Measurements from ENCODE around the gene SLC39A11. TPM values are rescaled to one million over a fixed set of nuclear protein-coding genes. Genes with fewer than 3 reads are reported as not detected.

The SLC39A11 gene
- total RNA-seq, 4 donors from 2014 or later = 36.6 to 75.0 (median 40.2) TPM

DNA sequence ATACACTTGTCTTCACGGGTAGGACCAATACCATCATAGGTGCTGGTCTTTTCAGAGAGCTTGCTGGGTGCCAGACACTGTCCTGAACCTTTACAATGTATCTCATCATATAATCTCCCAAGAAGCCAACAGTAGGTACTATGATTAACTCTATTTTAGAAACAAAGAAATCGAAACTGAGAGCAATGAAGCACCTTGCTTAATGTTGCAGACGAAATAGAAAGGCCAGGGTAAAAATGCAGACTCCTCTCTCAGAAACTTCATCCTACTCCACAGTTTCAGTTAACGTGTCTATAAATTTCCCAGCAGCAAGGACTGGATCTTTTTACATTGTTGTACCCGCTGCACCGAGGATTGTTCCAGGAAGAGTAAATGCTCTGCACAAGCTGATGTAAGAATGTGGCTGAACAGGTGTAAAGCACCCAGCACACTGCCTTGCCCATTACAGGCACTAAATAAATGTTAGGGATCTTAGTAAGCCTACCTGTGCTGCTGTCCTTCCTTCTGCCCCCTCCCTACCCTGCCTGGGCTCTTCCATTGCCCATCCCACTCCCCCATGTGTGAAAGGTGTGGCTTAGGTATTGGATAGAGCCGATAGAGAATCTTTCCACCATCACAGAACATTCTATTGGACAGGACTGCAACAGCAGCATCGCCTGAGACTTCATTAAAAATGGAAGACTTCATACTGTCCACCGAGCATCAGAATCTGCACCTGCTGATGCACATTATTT is 495.0 kb downstream of the SLC39A11 start:
- TF ChIP-seq, protein P1, sequence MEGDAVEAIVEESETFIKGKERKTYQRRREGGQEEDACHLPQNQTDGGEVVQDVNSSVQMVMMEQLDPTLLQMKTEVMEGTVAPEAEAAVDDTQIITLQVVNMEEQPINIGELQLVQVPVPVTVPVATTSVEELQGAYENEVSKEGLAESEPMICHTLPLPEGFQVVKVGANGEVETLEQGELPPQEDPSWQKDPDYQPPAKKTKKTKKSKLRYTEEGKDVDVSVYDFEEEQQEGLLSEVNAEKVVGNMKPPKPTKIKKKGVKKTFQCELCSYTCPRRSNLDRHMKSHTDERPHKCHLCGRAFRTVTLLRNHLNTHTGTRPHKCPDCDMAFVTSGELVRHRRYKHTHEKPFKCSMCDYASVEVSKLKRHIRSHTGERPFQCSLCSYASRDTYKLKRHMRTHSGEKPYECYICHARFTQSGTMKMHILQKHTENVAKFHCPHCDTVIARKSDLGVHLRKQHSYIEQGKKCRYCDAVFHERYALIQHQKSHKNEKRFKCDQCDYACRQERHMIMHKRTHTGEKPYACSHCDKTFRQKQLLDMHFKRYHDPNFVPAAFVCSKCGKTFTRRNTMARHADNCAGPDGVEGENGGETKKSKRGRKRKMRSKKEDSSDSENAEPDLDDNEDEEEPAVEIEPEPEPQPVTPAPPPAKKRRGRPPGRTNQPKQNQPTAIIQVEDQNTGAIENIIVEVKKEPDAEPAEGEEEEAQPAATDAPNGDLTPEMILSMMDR (IDR thresholded peaks at IDR 0.05; ENCODE audit: low read depth) = no peak

Small RNA genes lying within 50 kb of the gene (small RNA-seq; reads per million reads assigned to genes)
- not detected for gene RF00422

Other genes with a start within 250 kb of the SLC39A11 start
- gene SSTR2, start 72.3 kb upstream of the SLC39A11 start, total RNA-seq = 1 to 10 TPM; 1.9 to 4.4 (median 3.3) TPM
- gene COG1, start 100.4 kb upstream of the SLC39A11 start, total RNA-seq = 10 to 100 TPM; 22.1 to 36.8 (median 29.5) TPM
- not detected for gene CPSF4L, start 169.2 kb upstream of the SLC39A11 start, total RNA-seq
- gene CDC42EP4, start 219.3 kb upstream of the SLC39A11 start, total RNA-seq = 100 to 1,000 TPM in 1 of 4 donors, 10 to 100 TPM in 3; 39.9 to 200 (median 75.4) TPM